HepG2 (cell line): ENCODE data around the gene TPH1. TPM values are rescaled to one million over a fixed set of nuclear protein-coding genes. Genes with fewer than 3 reads are reported as not detected.
A peak's percentile ranks its signal among the peaks of the same experiment; 100 is the strongest.

ENCODE experiments used
- FOXK1 ChIP-seq: sonication (generic); formaldehyde crosslinking; IDR thresholded peaks from 2 replicates; pipeline ENCODE4 v1.4.0; 2020; ENCODE audit warnings: low read depth, missing genetic modification reagents, borderline replicate concordance
- GABPB1 ChIP-seq: IDR thresholded peaks from 2 replicates; pipeline ENCODE4 v1.6.1; 2016; ENCODE audit warnings: mild to moderate bottlenecking, missing genetic modification reagents, moderate library complexity, missing compliant biosample characterization
- IKZF4 ChIP-seq: sonication (generic); formaldehyde crosslinking; IDR thresholded peaks from 2 replicates; pipeline ENCODE4 v1.5.1; 2020; ENCODE audit warnings: borderline replicate concordance, mild to moderate bottlenecking, low read depth, missing genetic modification reagents; ENCODE audit errors: not compliant biosample characterization
- KDM5A ChIP-seq: fragments of 200-600 bp; sonication (generic); IDR thresholded peaks from 2 replicates; pipeline ENCODE4 v1.7.0; 2018; ENCODE audit warnings: antibody characterized with exemption, mild to moderate bottlenecking, low read length, borderline replicate concordance
- KDM5B ChIP-seq: sonication (generic); formaldehyde crosslinking; IDR thresholded peaks from 2 replicates; pipeline ENCODE4 v1.4.0; 2020; ENCODE audit warnings: missing genetic modification reagents, mild to moderate bottlenecking, borderline replicate concordance
- MAZ ChIP-seq, 2 experiments: sonication (generic) in 1 of 2; formaldehyde crosslinking in 1 of 2; IDR thresholded peaks; 2 replicates each; pipeline versions ENCODE4 v1.5.0 to v1.6.1; 2012 to 2020; ENCODE audit warnings: low read depth in 2 of 2, mild to moderate bottlenecking in 2 of 2, borderline replicate concordance in 1 of 2, improper control_type of control experiment in 1 of 2, low read length in 1 of 2, missing genetic modification reagents in 1 of 2, moderate library complexity in 1 of 2
- RFXAP ChIP-seq: sonication (generic); formaldehyde crosslinking; IDR thresholded peaks from 2 replicates; pipeline ENCODE4 v1.4.0; 2020; ENCODE audit warnings: missing genetic modification reagents, borderline replicate concordance
- SIN3A ChIP-seq: IDR thresholded peaks from 2 replicates; pipeline ENCODE4 v1.6.1; 2011; ENCODE audit warnings: low read depth, mild to moderate bottlenecking, control low read depth, low read length, borderline replicate concordance
- SMAD1 ChIP-seq: sonication (generic); formaldehyde crosslinking; IDR thresholded peaks from 2 replicates; pipeline ENCODE4 v1.4.0; 2020; ENCODE audit warnings: missing genetic modification reagents, low read depth, mild to moderate bottlenecking, borderline replicate concordance
- SUZ12 ChIP-seq: fragments of 150-350 bp; IDR thresholded peaks from 2 replicates; pipeline ENCODE4 v1.6.1; 2014; ENCODE audit warnings: low read depth, low read length
- TAF1 ChIP-seq: sonication (generic); formaldehyde crosslinking; IDR thresholded peaks from 2 replicates; pipeline ENCODE4 v1.4.0; 2020; ENCODE audit warnings: missing genetic modification reagents
- TBX2 ChIP-seq: sonication (generic); formaldehyde crosslinking; IDR thresholded peaks from 2 replicates; pipeline ENCODE4 v1.5.0; 2020; ENCODE audit warnings: missing genetic modification reagents, mild to moderate bottlenecking, borderline replicate concordance
- ZBTB8A ChIP-seq: sonication (generic); formaldehyde crosslinking; IDR thresholded peaks from 2 replicates; pipeline ENCODE4 v1.4.0; 2020; ENCODE audit warnings: mild to moderate bottlenecking, low read depth, missing genetic modification reagents, borderline replicate concordance
- ZMYM4 ChIP-seq: sonication (generic); formaldehyde crosslinking; IDR thresholded peaks from 2 replicates; pipeline ENCODE4 v1.8.1; 2023; ENCODE audit warnings: mild to moderate bottlenecking, missing genetic modification reagents
- ZNF143 ChIP-seq: sonication (generic); formaldehyde crosslinking; IDR thresholded peaks from 2 replicates; pipeline ENCODE4 v1.4.0; 2020; ENCODE audit warnings: missing genetic modification reagents
- ZNF367 ChIP-seq: sonication (generic); formaldehyde crosslinking; IDR thresholded peaks from 2 replicates; pipeline ENCODE4 v1.4.0; 2020; ENCODE audit warnings: missing genetic modification reagents, borderline replicate concordance
- ZNF878 ChIP-seq: sonication (generic); formaldehyde crosslinking; IDR thresholded peaks from 2 replicates; pipeline ENCODE4 v1.8.1; 2023; ENCODE audit warnings: mild to moderate bottlenecking, missing genetic modification reagents, moderate library complexity
- ZNF879 ChIP-seq: sonication (generic); formaldehyde crosslinking; IDR thresholded peaks from 2 replicates; pipeline ENCODE4 v1.8.1; 2023; ENCODE audit warnings: missing genetic modification reagents
- polyA plus RNA-seq, 8 experiments: library from polyadenylated mRNA; depleted of rRNA in 3 of 8; stranded (reverse) in 7 of 8; unstranded in 1 of 8; fragments of >200 nt; fragmentation: Illumina TruSeq in 4 of 8; extraction: Trizol in 4 of 8; gene quantifications; 2 replicates each; pipeline versions ENCODE4 v1.2.1 to v1.2.3, GENCODE V29; 2011 to 2016; ENCODE audit warnings: low read depth in 4 of 8, missing spikeins in 1 of 8, mixed read lengths in 1 of 8; ENCODE audit not compliant: insufficient read depth in 1 of 8
- total RNA-seq, 5 experiments: library from RNA; depleted of rRNA; stranded (reverse); fragments of >200 nt; fragmentation: Illumina TruSeq; extraction: Trizol; gene quantifications; 2 replicates each; pipeline ENCODE4 v1.2.3, GENCODE V29; 2016; ENCODE audit warnings: low read depth in 1 of 5
- TF ChIP-seq, protein P1 (sequence below): sonication (generic); formaldehyde crosslinking; IDR thresholded peaks from 2 replicates; pipeline ENCODE4 v1.4.0; 2020; ENCODE audit warnings: mild to moderate bottlenecking, missing genetic modification reagents
- TF ChIP-seq, protein P2 (sequence below): sonication (generic); formaldehyde crosslinking; IDR thresholded peaks from 2 replicates; pipeline ENCODE4 v1.4.0; 2020; ENCODE audit warnings: mild to moderate bottlenecking, missing genetic modification reagents
- TF ChIP-seq, protein P3 (sequence below): sonication (generic); formaldehyde crosslinking; IDR thresholded peaks from 2 replicates; pipeline ENCODE4 v1.8.0; 2022; ENCODE audit warnings: mild to moderate bottlenecking, missing genetic modification reagents
- TF ChIP-seq, protein P4 (sequence below): sonication (generic); formaldehyde crosslinking; IDR thresholded peaks from 2 replicates; pipeline ENCODE4 v1.4.0; 2020; ENCODE audit warnings: missing genetic modification reagents

Gene TPH1
- total and polyA plus RNA-seq, 2 of the 13 experiments (the other 11 are each of a cell fraction or from before 2014, with no cell fraction given), result 0.26 to 0.53 TPM

DNA sequence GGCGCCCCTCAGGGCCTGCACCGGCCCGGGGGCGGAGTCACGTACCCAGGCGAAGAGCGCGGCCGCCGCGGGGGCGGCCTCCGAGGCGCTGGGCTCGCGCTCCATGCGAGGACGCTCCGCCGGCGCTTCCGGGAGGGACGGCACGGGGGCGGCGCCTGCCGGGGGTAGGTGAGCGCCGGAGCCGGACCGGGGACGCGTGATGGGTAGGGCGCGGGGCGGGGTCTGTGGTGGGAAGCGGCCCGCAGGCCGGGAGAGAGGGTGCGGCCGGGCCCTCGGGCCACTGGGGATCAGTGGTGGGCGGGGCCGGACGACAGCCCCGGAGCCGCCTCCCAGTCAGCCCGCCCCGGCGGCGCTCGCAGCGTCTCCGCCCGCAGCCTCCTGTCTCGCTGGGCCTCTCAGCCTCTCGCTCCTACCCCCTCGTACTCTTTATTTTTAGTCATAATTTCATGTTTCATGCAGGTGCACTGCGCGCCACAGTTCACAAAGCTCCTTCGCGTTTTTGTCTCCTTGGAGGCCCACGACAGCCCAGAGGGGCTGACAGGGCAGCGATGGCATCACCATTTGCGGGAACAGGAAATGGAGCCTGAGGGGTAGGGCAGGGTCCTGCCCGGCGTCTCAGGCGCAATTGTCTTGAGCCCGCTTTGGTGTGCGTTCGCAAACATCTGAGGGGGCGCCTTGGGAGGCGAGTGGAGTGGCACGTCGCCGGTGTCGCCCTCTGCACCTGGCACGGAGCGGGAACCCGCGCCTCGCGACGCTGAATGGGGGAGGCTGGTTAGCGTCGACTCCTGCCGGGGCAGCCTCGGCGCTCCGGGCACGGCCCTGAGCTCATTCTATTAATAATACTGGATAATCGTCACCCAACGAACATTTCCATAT is 32.9 kb downstream of the TPH1 start, which contains the start of gene SERGEF (continued):
- peak; percentile 92; the same call in 1 of the 2 replicates for TF ChIP-seq SIN3A
- TF ChIP-seq ZNF143 (CRISPR knock-in tag), result 0 out of 2 replicates have a peak, but pooled peaks have one; percentile 25
- TF ChIP-seq ZNF878 (CRISPR knock-in tag), result no peak
- TF ChIP-seq, protein P1, sequence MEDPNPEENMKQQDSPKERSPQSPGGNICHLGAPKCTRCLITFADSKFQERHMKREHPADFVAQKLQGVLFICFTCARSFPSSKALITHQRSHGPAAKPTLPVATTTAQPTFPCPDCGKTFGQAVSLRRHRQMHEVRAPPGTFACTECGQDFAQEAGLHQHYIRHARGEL (CRISPR knock-in tag), result peak; percentile 33; the same call in 1 of the 2 replicates
- TF ChIP-seq, protein P2, sequence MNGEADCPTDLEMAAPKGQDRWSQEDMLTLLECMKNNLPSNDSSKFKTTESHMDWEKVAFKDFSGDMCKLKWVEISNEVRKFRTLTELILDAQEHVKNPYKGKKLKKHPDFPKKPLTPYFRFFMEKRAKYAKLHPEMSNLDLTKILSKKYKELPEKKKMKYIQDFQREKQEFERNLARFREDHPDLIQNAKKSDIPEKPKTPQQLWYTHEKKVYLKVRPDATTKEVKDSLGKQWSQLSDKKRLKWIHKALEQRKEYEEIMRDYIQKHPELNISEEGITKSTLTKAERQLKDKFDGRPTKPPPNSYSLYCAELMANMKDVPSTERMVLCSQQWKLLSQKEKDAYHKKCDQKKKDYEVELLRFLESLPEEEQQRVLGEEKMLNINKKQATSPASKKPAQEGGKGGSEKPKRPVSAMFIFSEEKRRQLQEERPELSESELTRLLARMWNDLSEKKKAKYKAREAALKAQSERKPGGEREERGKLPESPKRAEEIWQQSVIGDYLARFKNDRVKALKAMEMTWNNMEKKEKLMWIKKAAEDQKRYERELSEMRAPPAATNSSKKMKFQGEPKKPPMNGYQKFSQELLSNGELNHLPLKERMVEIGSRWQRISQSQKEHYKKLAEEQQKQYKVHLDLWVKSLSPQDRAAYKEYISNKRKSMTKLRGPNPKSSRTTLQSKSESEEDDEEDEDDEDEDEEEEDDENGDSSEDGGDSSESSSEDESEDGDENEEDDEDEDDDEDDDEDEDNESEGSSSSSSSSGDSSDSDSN (CRISPR knock-in tag), result peak; percentile 83; the same call in 1 of the 2 replicates
- peak; percentile 51; the same call in 1 of the 2 replicates for TF ChIP-seq RFXAP (CRISPR knock-in tag)
- no peak for TF ChIP-seq IKZF4
- peak; percentile 75; the same call in 1 of the 2 replicates for TF ChIP-seq KDM5B (CRISPR knock-in tag)
- TF ChIP-seq, protein P3, sequence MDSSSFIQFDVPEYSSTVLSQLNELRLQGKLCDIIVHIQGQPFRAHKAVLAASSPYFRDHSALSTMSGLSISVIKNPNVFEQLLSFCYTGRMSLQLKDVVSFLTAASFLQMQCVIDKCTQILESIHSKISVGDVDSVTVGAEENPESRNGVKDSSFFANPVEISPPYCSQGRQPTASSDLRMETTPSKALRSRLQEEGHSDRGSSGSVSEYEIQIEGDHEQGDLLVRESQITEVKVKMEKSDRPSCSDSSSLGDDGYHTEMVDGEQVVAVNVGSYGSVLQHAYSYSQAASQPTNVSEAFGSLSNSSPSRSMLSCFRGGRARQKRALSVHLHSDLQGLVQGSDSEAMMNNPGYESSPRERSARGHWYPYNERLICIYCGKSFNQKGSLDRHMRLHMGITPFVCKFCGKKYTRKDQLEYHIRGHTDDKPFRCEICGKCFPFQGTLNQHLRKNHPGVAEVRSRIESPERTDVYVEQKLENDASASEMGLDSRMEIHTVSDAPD (CRISPR knock-in tag), result no peak; the same call in 1 of the 2 replicates
- TF ChIP-seq, protein P4, sequence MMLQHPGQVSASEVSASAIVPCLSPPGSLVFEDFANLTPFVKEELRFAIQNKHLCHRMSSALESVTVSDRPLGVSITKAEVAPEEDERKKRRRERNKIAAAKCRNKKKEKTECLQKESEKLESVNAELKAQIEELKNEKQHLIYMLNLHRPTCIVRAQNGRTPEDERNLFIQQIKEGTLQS, result 0 out of 2 replicates have a peak, but pooled peaks have one; percentile 40
- peak; percentile 66; the same call in 1 of the 2 replicates for TF ChIP-seq GABPB1 (CRISPR knock-in tag)
- TF ChIP-seq TAF1 (CRISPR knock-in tag), result peak; percentile 66
- 0 out of 2 replicates have a peak, but pooled peaks have one; percentile 59 for TF ChIP-seq ZBTB8A (CRISPR knock-in tag)
- peak; percentile 60; the same call in 1 of the 2 replicates for TF ChIP-seq ZNF879 (CRISPR knock-in tag)
- no peak; the same call in 1 of the 2 replicates for TF ChIP-seq ZNF367 (CRISPR knock-in tag)
- TF ChIP-seq MAZ (IDR thresholded peaks at IDR 0.05; ENCODE audit: borderline replicate concordance, low read depth, low read length), result peak; percentile 71; the same call in 1 of the 2 replicates
- peak; percentile 73 for TF ChIP-seq MAZ (CRISPR knock-in tag; IDR thresholded peaks at IDR 0.05; ENCODE audit: low read depth)
- 0 out of 2 replicates have a peak, but pooled peaks have one; percentile 11 for TF ChIP-seq FOXK1
- TF ChIP-seq ZMYM4 (CRISPR knock-in tag), result peak; percentile 65
- peak; percentile 70 for TF ChIP-seq TBX2 (CRISPR knock-in tag)
- peak; percentile 39; the same call in 1 of the 2 replicates for TF ChIP-seq KDM5A
- 0 out of 2 replicates have a peak, but pooled peaks have one; percentile 32 for TF ChIP-seq SMAD1 (CRISPR knock-in tag)
- no peak for TF ChIP-seq SUZ12
